Mesendoderm (in vitro differentiated cells): ENCODE data around the gene WDR49. TPM values are rescaled to one million over a fixed set of nuclear protein-coding genes. Genes with fewer than 3 reads are reported as not detected.

Experiments
- small RNA-seq: library from polyadenylated mRNA; stranded (forward); fragments of <200 nt; extraction: miRNeasy Mini kit (QIAGEN cat#:217004); gene quantifications from one replicate; pipeline ENCODE3, GENCODE V24; 2013; ENCODE audit not compliant: insufficient read depth

Gene WDR49

Small RNA genes lying within 50 kb of the gene (small RNA-seq; reads per million reads assigned to genes)
- not detected for gene HMGN1P8
